Gastroesophageal sphincter (tissue), 3 donors: ENCODE results near the gene PRKN.

ENCODE experiments used
- EP300 ChIP-seq: sonication (generic); formaldehyde crosslinking; IDR thresholded peaks from one replicate; pipeline ENCODE4 v1.6.1; 2017; ENCODE audit warnings: antibody characterized with exemption, mild to moderate bottlenecking
- POLR2AphosphoS5 ChIP-seq: sonication (generic); formaldehyde crosslinking; IDR thresholded peaks from one replicate; pipeline ENCODE4 v1.6.1; 2017; ENCODE audit warnings: antibody characterized with exemption
- TF ChIP-seq, protein P1 (sequence below), 4 experiments: fragments of 200-600 bp in 2 of 4; fragments of 450-650 bp in 2 of 4; sonication (generic) in 1 of 4; IDR thresholded peaks; one replicate each; pipeline ENCODE4 v1.5.1; 2017 to 2019; ENCODE audit warnings: antibody characterized with exemption in 4 of 4, mild to moderate bottlenecking in 2 of 4, moderate library complexity in 2 of 4

DNA sequence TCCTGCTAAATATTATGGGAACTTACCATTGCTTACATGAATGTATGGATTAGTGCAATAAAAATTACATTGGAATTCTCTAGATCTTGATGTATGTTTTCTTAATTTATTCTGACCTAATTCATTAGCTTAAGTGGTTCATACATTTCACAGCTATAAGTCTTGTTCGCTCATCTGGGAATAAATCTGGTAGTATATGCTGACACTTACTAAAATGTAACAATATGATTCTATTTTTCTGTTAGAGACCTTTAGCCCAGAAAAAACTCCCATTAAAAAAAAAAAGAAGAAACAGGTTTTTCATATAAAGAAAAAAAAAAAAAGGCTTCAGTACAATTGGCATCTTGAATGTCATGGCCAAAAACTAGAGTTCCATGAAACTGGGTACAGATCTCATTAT lies 1059.6 kb downstream of the PRKN start:
- TF ChIP-seq, protein P1, sequence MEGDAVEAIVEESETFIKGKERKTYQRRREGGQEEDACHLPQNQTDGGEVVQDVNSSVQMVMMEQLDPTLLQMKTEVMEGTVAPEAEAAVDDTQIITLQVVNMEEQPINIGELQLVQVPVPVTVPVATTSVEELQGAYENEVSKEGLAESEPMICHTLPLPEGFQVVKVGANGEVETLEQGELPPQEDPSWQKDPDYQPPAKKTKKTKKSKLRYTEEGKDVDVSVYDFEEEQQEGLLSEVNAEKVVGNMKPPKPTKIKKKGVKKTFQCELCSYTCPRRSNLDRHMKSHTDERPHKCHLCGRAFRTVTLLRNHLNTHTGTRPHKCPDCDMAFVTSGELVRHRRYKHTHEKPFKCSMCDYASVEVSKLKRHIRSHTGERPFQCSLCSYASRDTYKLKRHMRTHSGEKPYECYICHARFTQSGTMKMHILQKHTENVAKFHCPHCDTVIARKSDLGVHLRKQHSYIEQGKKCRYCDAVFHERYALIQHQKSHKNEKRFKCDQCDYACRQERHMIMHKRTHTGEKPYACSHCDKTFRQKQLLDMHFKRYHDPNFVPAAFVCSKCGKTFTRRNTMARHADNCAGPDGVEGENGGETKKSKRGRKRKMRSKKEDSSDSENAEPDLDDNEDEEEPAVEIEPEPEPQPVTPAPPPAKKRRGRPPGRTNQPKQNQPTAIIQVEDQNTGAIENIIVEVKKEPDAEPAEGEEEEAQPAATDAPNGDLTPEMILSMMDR (IDR thresholded peaks at IDR 0.05), result no peak
- no peak for TF ChIP-seq POLR2AphosphoS5
- no peak for TF ChIP-seq EP300
